Activated naive CD8-positive, alpha-beta T cell treated with anti-CD3 and anti-CD28 coated beads, Interleukin-2, amount 50 U/mL, for 16 hours (primary cell): ENCODE measurements around the gene MAP3K12.

Experiments
- DNase-seq: peaks from one replicate; pipeline ENCODE4 v3.0.0-alpha.2; 2020; ENCODE audit warnings: low read depth, low spot score

The MAP3K12 gene

DNA sequence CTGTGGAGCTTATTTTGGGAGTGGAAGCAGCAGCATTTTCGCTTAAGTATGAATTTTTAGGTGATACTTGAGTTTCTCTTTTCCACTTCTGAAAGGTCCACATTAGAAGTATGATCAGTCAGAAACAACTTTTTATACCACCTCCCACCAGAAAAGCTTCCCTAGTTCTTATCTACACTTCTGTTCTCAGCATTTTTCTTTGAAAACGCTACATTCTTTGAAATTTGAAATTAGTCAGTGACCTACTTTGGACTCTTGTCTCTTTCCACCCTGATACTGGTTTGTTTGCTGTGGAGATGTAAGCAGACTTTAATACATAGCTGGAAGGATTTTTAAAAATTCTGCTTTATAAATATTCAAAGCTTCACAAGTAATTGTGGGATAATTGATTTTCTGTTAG, 25.2 kb downstream of the MAP3K12 start:
- no peak for DNase-seq

- no peak for DNase-seq
Observed at GRCh38 chr12:53472056-53472582, 27.1 kb downstream of the MAP3K12 start.

- DNase-seq, result no peak
Observed at GRCh38 chr12:53468282-53468681, 31.0 kb downstream of the MAP3K12 start.

DNA sequence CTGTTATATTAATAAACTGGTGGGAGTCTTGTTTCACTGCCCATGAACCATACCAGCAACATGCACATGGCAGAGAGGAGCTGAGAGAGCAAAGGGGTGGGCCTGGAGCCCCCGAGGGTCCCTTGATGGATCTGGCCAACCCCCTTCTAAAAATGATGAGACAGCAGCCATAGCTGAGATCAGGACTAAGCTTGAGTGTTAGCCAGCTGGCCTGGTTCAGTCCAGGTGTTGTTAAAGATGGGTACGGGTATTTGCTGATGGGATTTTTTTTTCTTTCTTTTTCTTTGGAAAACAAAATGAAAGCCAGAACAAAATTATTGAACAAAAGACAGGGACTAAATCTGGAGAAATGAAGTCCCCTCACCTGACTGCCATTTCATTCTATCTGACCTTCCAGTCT, 31.4 kb downstream of the MAP3K12 start:
- DNase-seq, result no peak

DNA sequence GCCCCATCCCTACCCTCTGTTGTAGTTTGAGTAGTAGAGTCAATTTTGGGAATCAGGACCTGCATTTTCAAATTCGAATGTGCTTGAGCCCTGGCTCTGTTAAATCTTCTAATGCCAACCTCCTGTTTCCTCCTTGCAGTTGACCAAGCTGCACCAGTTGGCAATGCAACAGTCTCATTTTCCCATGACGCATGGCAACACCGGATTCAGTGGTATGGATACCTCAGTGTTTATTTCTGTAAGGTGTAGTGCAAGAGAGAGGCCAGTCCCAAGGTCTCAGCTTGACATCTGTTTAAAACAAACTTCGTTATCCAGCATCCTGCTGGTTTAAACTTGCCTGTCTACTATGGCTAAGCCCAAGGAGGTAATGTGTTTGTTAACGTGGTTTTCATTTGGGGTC, 32.2 kb downstream of the MAP3K12 start:
- DNase-seq, result no peak

- no peak for DNase-seq
Observed at GRCh38 chr12:53466640-53467039, 32.6 kb downstream of the MAP3K12 start.

DNA sequence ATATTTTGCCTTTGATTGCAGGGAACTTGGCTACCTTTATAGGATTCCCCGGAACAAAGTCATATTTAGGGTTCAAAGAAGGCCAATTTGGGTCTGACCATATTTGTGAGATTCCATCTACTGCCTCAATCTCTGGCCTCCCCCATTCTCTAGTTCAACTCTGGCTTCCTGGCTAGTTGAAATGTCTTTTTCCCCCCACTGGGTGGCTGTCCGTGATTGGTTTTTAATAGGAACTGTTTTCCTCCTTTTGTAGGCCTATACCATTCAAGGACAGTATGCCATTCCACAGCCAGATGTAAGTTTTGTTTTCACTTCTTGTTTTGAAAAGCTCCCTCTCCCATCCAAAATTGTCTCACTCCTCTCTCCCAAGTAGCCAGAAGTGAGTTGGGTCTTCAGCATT, 33.6 kb downstream of the MAP3K12 start:
- no peak for DNase-seq

GRCh38 chr12:53464685-53465418, 34.4 kb downstream of the MAP3K12 start:
- no peak for DNase-seq

- DNase-seq, result no peak
Observed at GRCh38 chr12:53463802-53464560, 35.3 kb downstream of the MAP3K12 start.

DNA sequence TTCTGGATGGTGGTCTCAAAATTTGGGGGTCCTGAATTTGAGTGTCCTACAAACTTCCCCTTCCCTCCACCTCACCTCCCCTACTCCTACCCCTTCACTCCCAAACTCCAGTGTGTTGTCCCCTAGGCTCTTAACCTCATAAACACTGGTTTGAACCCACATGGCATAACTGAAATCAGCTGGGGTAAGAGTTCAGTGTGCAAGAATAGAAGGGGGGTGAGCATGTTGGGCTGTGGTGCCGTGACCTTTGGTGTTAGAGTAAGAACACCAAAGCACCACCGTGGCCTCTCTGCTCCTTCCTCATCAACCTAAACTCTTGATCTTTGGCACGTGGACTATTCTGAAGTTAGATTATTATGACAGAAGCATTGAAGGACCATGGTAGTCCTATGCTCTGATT, 36.3 kb downstream of the MAP3K12 start:
- DNase-seq, result no peak

- no peak for DNase-seq
Observed at GRCh38 chr12:53461591-53461990, 37.7 kb downstream of the MAP3K12 start.

DNA sequence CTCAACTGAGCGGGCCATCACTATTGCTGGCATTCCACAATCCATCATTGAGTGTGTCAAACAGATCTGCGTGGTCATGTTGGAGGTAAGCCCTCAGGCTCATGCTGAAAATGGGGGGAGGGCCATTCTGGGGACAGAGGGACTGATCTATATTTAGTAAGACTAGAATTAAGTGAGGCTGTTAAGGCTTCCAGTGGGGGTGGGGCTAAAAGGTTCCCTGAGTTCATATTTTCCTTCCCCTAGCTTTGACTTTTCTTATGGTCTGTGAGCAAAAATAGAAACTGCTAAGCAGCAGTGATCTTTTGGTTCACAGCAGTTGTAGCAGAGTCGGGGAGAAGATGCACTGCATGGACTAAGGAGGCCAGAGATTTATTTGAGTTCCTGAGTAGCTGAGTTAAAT, 38.2 kb downstream of the MAP3K12 start:
- DNase-seq, result no peak

- DNase-seq, result no peak
Observed at GRCh38 chr12:53459097-53459496, 40.2 kb downstream of the MAP3K12 start.

GRCh38 chr12:53456654-53457366, 42.4 kb downstream of the MAP3K12 start:
- no peak for DNase-seq

DNA sequence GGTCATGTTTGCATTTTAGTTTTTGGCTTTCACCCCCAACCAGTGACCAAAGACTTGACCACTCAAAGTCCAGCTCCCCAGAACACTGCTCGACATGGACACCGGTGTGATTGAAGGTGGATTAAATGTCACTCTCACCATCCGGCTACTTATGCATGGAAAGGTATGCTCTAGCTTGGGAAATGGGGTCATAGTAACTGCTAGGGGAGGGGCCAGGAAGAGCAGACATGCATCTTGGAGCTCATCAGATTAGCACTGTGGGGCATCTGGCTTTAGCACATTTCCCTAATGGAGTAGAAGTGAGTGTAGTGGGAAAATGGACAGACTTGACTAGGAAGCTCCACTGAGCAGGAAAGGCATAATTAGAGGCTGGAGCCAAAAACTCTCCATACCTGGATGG, 44.6 kb downstream of the MAP3K12 start:
- no peak for DNase-seq

DNA sequence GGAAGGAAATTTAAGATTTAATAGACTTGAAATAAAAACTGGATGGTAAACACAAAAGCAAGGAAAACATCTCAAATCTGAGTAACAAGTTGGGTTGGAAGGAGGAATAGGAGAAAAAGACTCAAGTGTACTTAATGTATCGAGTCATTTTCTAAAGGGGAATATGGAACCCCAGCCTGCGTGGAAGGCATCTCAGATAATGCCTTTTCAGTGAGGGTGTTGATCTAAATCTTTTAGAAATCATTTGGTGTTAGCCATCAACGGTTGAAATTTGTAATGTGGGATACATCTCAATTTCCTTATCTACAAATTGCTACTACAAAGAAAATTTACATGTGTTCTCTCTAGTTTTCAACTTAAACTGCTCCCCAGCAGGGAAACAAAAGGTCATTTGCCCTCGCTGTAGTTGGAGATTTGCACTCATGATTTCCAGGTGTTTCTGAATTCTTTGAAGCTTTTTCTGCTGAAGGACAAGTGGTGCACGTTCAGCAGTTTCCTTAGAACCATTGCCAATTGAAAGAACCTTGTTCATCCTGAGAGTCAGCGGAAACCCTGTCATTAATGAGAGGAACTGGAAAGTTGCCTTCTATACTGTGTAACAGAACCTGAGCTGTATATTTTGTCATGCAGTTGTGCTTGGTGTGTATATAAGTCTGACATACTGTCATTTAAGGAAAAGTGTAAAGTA, 45.2 kb downstream of the MAP3K12 start:
- no peak for DNase-seq

- peak; percentile 41 for DNase-seq
Observed at GRCh38 chr12:53452159-53453077, 46.8 kb downstream of the MAP3K12 start.

DNA sequence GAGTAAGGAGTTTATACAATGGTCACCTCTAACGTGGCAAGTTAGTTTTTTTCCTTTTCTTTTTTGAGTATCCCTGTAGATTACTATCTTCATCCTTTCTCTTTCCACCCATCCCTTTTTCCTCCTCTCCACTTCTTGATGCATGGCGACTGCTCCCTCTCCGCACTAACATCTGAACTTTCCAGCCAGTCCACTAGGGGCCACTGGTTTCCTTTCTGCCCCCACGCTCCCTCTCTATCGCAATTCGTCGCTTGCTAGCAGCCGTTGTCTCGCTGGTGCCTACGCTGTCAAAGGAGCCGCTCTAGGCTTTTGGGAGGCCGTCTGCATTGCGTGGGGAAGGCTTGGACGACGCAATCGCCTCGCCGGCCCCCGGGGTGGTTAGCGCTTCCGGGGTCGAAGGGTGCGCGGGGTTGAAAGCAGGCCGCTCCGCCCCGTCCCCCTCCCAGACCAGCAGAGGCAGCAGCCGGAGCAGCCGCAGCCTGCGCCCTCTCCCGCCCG, 47.5 kb downstream of the MAP3K12 start, which contains the start of gene PCBP2:
TSS of gene PCBP2 (plus strand) at position 442 of the 498 bp plus-strand sequence. CDS start 2,699 bp downstream, outside the sequence.
- peak; percentile 94 for DNase-seq

GRCh38 chr12:53450936-53451335, 48.3 kb downstream of the MAP3K12 start:
- no peak for DNase-seq
